Pancreas (tissue), 10 donors: Measurements from ENCODE around the gene UBE4A. TPM values are rescaled to one million over a fixed set of nuclear protein-coding genes. Genes with fewer than 3 reads are reported as not detected.

Source experiments
- ATAC-seq, 4 donors: fragments of 200-7000 bp; cut with Tn5 transposase; one replicate each; pipeline versions ENCODE4 v1.8.0 to v1.9.1; 2020; ENCODE audit warnings: mild to moderate bottlenecking in 4 of 4, moderate library complexity in 4 of 4
- DNase-seq, 6 donors: peaks; one replicate each; pipeline ENCODE4 v3.0.0-alpha.2; 2020
- FAIRE-seq: peaks from 2 replicates; lab custom pipeline; 2012; peaks lifted over from hg19 to GRCh38; lab: Jason Lieb, UNC
- H3K27ac ChIP-seq, 4 donors: fragments of 200-600 bp; sonication (generic); 1 replicate in 3 of 4; 2 replicates in 1 of 4; pipeline versions ENCODE4 v1.5.0 to v1.8.0; 2020
- H3K27me3 ChIP-seq, 4 donors: fragments of 200-600 bp; one replicate each; pipeline ENCODE4 v1.8.0; 2021
- H3K36me3 ChIP-seq, 3 donors: fragments of 200-600 bp; sonication (generic) in 1 of 3; one replicate each; pipeline versions ENCODE4 v1.5.0 to v1.8.0; 2020 to 2021
- H3K4me1 ChIP-seq, 3 donors: fragments of 200-600 bp; one replicate each; pipeline ENCODE4 v1.8.0; 2021
- H3K4me3 ChIP-seq, 4 donors: fragments of 200-600 bp; sonication (generic) in 2 of 4; one replicate each; pipeline versions ENCODE4 v1.5.0 to v1.8.0; 2020 to 2021
- H3K9me3 ChIP-seq, 4 donors: fragments of 200-600 bp; one replicate each; pipeline ENCODE4 v1.8.0; 2021
- CTCF ChIP-seq, 4 donors: fragments of 200-600 bp; sonication (generic) in 3 of 4; IDR thresholded peaks; one replicate each; pipeline versions ENCODE4 v1.5.0 to v1.8.0; 2021; ENCODE audit warnings: antibody characterized with exemption in 4 of 4
- WGBS, 2 donors: extraction: QIAGEN DNeasy Blood & Tissue Kit; methylation state at CpG; one replicate each; pipeline ENCODE4 v1.1.7; 2013; 5-methylcytosine and 5-hydroxymethylcytosine counted together
- intact Hi-C, 3 donors: fragments of 100-400 bp; cut with DNase I; formaldehyde crosslinking; loops; one replicate each; pipeline versions ENCODE4 v1.11.1 to v1.14.2; 2022
- polyA plus RNA-seq, 2 donors: library from polyadenylated mRNA; stranded (reverse); fragments of 200-250 nt; gene quantifications; one replicate each; pipeline ENCODE4 v1.2.3, GENCODE V29; 2013
- total RNA-seq, 6 donors: library from RNA; stranded (reverse); fragmentation: NEBNext Ultra II Directional in 4 of 6; extraction: Animal tissue kit (Norgen Biotek cat#: 25700) in 4 of 6; gene quantifications; one replicate each; pipeline versions ENCODE4 v1.2.1 to v1.2.4, GENCODE V29; 2021 to 2023
- donor health status: healthy with polysubstance abuse.
- donor health status: DM: no; HTN: no; CAD: no; lungs with moderate emphysema.
- donor health status: DM: no; HTN: no; CAD: no.
- donor health status: control.
- donor health status: control.
- donor health status: Bipolar disorder and iron deficiency.
- donor health status: DM: yes; HTN: yes; CAD: no.
- donor health status: DM: no; HTN: no; CAD: no.
- donor health status: DM: no; HTN: no; CAD: no.
- donor health status: DM: yes; HTN: yes; CAD: no.

UBE4A gene
- total and polyA plus RNA-seq, 8 donors: 14.2 to 28.9 (median 21.0) TPM

- no peak for ATAC-seq
- H3K27ac ChIP-seq: no peak overlapping the region
- no peak for TF ChIP-seq CTCF (IDR thresholded peaks at IDR 0.05)
- no peak for FAIRE-seq
- no peak for DNase-seq
- no peak overlapping the region for H3K4me3 ChIP-seq
- no peaks in the 10 kb centered on the region for H3K9me3 ChIP-seq
- 84 to 89% methylated on average over 3 of the region's 3 CpGs for WGBS, 2 donors
- H3K36me3 ChIP-seq: no peaks in the 10 kb centered on the region
- H3K4me1 ChIP-seq: no peaks in the 10 kb centered on the region
- H3K27me3 ChIP-seq: no peaks in the 10 kb centered on the region
- intact Hi-C loops: no loop called here
Measured at GRCh38 chr11:118341261-118341660, 18.1 kb upstream of the UBE4A start.

- intact Hi-C loops: no loop called here
- TF ChIP-seq CTCF (IDR thresholded peaks at IDR 0.05): no peak
- no peak for ATAC-seq
- FAIRE-seq: no peak
- H3K27ac ChIP-seq: no peak overlapping the region
- no peaks in the 10 kb centered on the region for H3K27me3 ChIP-seq
- H3K36me3 ChIP-seq: no peaks in the 10 kb centered on the region
- H3K4me3 ChIP-seq: no peak overlapping the region
- H3K9me3 ChIP-seq: no peaks in the 10 kb centered on the region
- H3K4me1 ChIP-seq: no peaks in the 10 kb centered on the region
- 76 to 82% methylated on average over 5 of the region's 5 CpGs for WGBS, 2 donors
- DNase-seq: no peak
Measured at GRCh38 chr11:118341815-118342489, 17.4 kb upstream of the UBE4A start.

- Histone ChIP-seq H3K27me3 (no peaks in the 10 kb centered on the region), H3K4me1 (no peaks in the 10 kb centered on the region), H3K4me3 (no peak within 1 kb of the TSS), H3K27ac (no peak within 1 kb of the TSS), H3K9me3 (no peaks in the 10 kb centered on the region), H3K36me3 (no peaks in the 10 kb centered on the region)
- FAIRE-seq (no peak), ATAC-seq (no peak), DNase-seq (no peak)
- intact Hi-C loops: no loop called here
- WGBS, 2 donors: 71 to 76% methylated on average over 13 of the region's 13 CpGs
- TF ChIP-seq CTCF (IDR thresholded peaks at IDR 0.05): no peak
Measured at GRCh38 chr11:118342503-118343161, 16.8 kb upstream of the UBE4A start, which contains the start of gene CD3D. Gene CD3D, minus strand, starts transcription at chr11:118342705. Its CDS starts 98 bp downstream, at chr11:118342607.

- H3K27me3 ChIP-seq: no peaks in the 10 kb centered on the region
- no peak overlapping the region for H3K4me3 ChIP-seq
- H3K27ac ChIP-seq: no peak overlapping the region
- H3K9me3 ChIP-seq: no peaks in the 10 kb centered on the region
- FAIRE-seq (no peak), ATAC-seq (no peak), DNase-seq (no peak)
- intact Hi-C loops: no loop called here
- no peaks in the 10 kb centered on the region for H3K4me1 ChIP-seq
- WGBS, 2 donors: 73 to 78% methylated on average over 9 of the region's 9 CpGs
- no peaks in the 10 kb centered on the region for H3K36me3 ChIP-seq
- TF ChIP-seq CTCF (IDR thresholded peaks at IDR 0.05): no peak
Measured at GRCh38 chr11:118343248-118343647, 16.2 kb upstream of the UBE4A start.

GRCh38 chr11:118343981-118344515 lies 15.4 kb upstream of the UBE4A start, which contains the start of gene CD3G:
Gene CD3G, plus strand, starts transcription at chr11:118344344. Its CDS starts 80 bp downstream, at chr11:118344424.
- H3K4me3 ChIP-seq: no peak within 1 kb of the TSS
- FAIRE-seq (no peak), DNase-seq (no peak), ATAC-seq (no peak)
- H3K36me3 ChIP-seq: no peaks in the 10 kb centered on the region
- intact Hi-C loops: no loop called here
- H3K9me3 ChIP-seq: no peaks in the 10 kb centered on the region
- no peak within 1 kb of the TSS for H3K27ac ChIP-seq
- no peak for TF ChIP-seq CTCF (IDR thresholded peaks at IDR 0.05)
- 73 to 78% methylated on average over 6 of the region's 6 CpGs for WGBS, 2 donors
- no peaks in the 10 kb centered on the region for H3K27me3 ChIP-seq
- H3K4me1 ChIP-seq: no peaks in the 10 kb centered on the region
